Prostate gland (tissue), 2 donors: ENCODE results near the gene OR2Z1. TPM values are rescaled to one million over a fixed set of nuclear protein-coding genes. Genes with fewer than 3 reads are reported as not detected.

Experiments
- DNase-seq: peaks from one replicate; pipeline ENCODE4 v3.0.0-alpha.2; 2019; ENCODE audit warnings: low spot score
- H3K27ac ChIP-seq, 2 donors: fragments of 200-600 bp; sonication (generic); 2 replicates each; pipeline ENCODE4 v1.5.1; 2017 to 2019
- H3K27me3 ChIP-seq: fragments of 200-600 bp; sonication (generic); replicated peaks from 2 replicates; pipeline ENCODE4 v1.5.1; 2019; ENCODE audit not compliant: insufficient read depth
- H3K36me3 ChIP-seq, 2 donors: fragments of 200-600 bp; sonication (generic); 1 replicate in 1 of 2; 2 replicates in 1 of 2; pipeline versions ENCODE4 v1.5.1 to v1.8.1; 2017 to 2019
- H3K4me1 ChIP-seq: fragments of 200-600 bp; sonication (generic); replicated peaks from 2 replicates; pipeline ENCODE4 v1.5.1; 2019
- H3K4me3 ChIP-seq, 2 donors: fragments of 200-600 bp; sonication (generic); 2 replicates each; pipeline ENCODE4 v1.5.1; 2017 to 2019
- H3K9me3 ChIP-seq: fragments of 200-600 bp; sonication (generic); 2 replicates; pipeline ENCODE4 v1.5.1; 2017
- CTCF ChIP-seq, 4 experiments: fragments of 200-600 bp in 2 of 4; fragments of 450-650 bp in 2 of 4; sonication (generic) in 2 of 4; IDR thresholded peaks; 1 replicate in 3 of 4; 2 replicates in 1 of 4; pipeline ENCODE4 v1.5.1; 2016 to 2019; ENCODE audit warnings: antibody characterized with exemption in 4 of 4, mild to moderate bottlenecking in 2 of 4, moderate library complexity in 2 of 4
- POLR2A ChIP-seq: fragments of 450-650 bp; IDR thresholded peaks from one replicate; pipeline ENCODE4 v1.6.1; 2016; ENCODE audit warnings: antibody characterized with exemption, mild to moderate bottlenecking
- POLR2AphosphoS5 ChIP-seq: sonication (generic); formaldehyde crosslinking; IDR thresholded peaks from one replicate; pipeline ENCODE4 v1.6.1; 2017; ENCODE audit warnings: antibody characterized with exemption
- WGBS: methylation state at CpG from one replicate; pipeline ENCODE4 v1.1.5; 2018; 5-methylcytosine and 5-hydroxymethylcytosine counted together
- intact Hi-C: fragments of 100-400 bp; cut with DNase I; formaldehyde crosslinking; loops from one replicate; pipeline ENCODE4 v1.14.2; 2022
- total RNA-seq, 2 donors: library from RNA; depleted of rRNA; stranded (reverse); fragments of >200 nt; gene quantifications; one replicate each; pipeline ENCODE4 v1.1.0, GENCODE V29; 2016

OR2Z1 gene
- total RNA-seq, 2 donors from 2014 or later: not detected

GRCh38 chr19:8681345-8682029 lies 39.9 kb upstream of the OR2Z1 start:
- Histone ChIP-seq H3K36me3 (no peaks in the 10 kb centered on the region), H3K4me1 (no peaks in the 10 kb centered on the region), H3K4me3 (no peak overlapping the region), H3K27ac (no peak overlapping the region), H3K27me3 (no peaks in the 10 kb centered on the region), H3K9me3 (no peaks in the 10 kb centered on the region)
- intact Hi-C loops: no loop called here
- no peak for DNase-seq
- TF ChIP-seq POLR2AphosphoS5 (no peak), POLR2A (no peak), CTCF (IDR thresholded peaks at IDR 0.05) (no peak)
- WGBS: 66% methylated on average over 2 of the region's 2 CpGs

GRCh38 chr19:8682472-8682871 lies 39.0 kb upstream of the OR2Z1 start:
- DNase-seq: no peak
- H3K9me3 ChIP-seq: no peaks in the 10 kb centered on the region
- H3K4me1 ChIP-seq: no peaks in the 10 kb centered on the region
- 55% methylated on average over 2 of the region's 2 CpGs for WGBS
- H3K4me3 ChIP-seq: no peak overlapping the region
- H3K27ac ChIP-seq: no peak overlapping the region
- no peaks in the 10 kb centered on the region for H3K27me3 ChIP-seq
- intact Hi-C loops: no loop called here
- TF ChIP-seq POLR2A (no peak), POLR2AphosphoS5 (no peak), CTCF (IDR thresholded peaks at IDR 0.05) (no peak)
- no peaks in the 10 kb centered on the region for H3K36me3 ChIP-seq

GRCh38 chr19:8682931-8683330 lies 38.5 kb upstream of the OR2Z1 start:
- no peak for DNase-seq

GRCh38 chr19:8684001-8684902 lies 37.2 kb upstream of the OR2Z1 start:
- intact Hi-C loops: no loop called here
- no peaks in the 10 kb centered on the region for H3K4me1 ChIP-seq
- TF ChIP-seq POLR2A (no peak), CTCF (IDR thresholded peaks at IDR 0.05) (no peak), POLR2AphosphoS5 (no peak)
- H3K27me3 ChIP-seq: no peaks in the 10 kb centered on the region
- H3K36me3 ChIP-seq: no peaks in the 10 kb centered on the region
- H3K4me3 ChIP-seq: no peak overlapping the region
- DNase-seq: no peak
- H3K27ac ChIP-seq: no peak overlapping the region
- WGBS: 65% methylated on average over 21 of the region's 21 CpGs
- no peaks in the 10 kb centered on the region for H3K9me3 ChIP-seq

More at GRCh38 chr19:8682931-8683330, 38.5 kb upstream of the OR2Z1 start:
- TF ChIP-seq POLR2AphosphoS5: no peak
- TF ChIP-seq CTCF (IDR thresholded peaks at IDR 0.05): no peak
- no peak for TF ChIP-seq POLR2A
- no peak overlapping the region for H3K4me3 ChIP-seq
- H3K36me3 ChIP-seq: no peaks in the 10 kb centered on the region
- no peaks in the 10 kb centered on the region for H3K4me1 ChIP-seq
- no peaks in the 10 kb centered on the region for H3K27me3 ChIP-seq
- H3K27ac ChIP-seq: no peak overlapping the region
- WGBS: 86% methylated on average over 1 of the region's 1 CpG
- intact Hi-C loops: no loop called here
- H3K9me3 ChIP-seq: no peaks in the 10 kb centered on the region
